NCI-H2196 treated with DMSO at 0.1 percent for 48 hours (cell line): ENCODE results near the gene SSBP2.

ENCODE experiments used
- DNase-seq: peaks from one replicate; lab custom pipeline; 2025; ENCODE audit not compliant: unreplicated experiment; lab: John Stamatoyannopoulos, UW

Gene SSBP2

DNA sequence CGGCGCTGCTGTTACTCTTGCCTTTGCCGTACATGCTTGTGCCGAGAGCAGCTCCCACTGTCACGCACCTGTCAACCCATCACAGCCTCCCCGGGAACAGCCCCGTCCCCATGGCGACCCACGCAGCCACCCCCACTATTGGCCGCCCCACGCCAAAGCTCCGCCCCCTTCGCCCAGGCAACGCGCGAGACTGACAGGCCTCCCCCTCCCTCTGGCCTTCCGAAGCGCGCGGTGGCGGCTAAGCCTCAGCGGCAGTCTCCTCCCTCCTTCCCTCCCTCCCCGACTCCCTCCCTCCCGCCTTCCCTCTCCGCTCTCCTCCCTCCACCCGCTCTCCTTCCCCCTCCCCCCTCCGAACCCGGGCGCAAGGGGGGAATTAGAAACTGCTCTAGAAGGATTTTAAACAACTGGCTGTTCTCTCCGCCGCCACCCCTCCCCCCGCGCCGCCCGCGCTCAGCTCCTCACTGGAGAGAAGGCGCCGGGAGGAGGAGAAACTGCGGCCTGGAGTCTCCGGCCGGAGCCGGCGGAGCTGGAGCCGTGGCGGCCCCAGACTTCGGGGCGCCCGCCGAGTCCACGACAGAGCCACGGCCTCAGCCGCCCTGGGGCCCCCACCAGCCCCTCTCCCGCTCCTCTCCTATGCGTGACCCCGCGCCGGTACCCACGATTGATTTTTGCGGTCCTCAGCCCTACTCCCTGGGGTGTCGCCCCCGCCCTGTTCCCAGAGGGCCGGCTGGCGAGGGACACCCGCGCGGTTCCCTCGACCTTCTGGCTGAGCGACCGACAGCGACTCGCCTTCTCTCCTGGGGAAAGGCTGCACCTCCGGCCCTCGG is at the start of gene SSBP2:
Gene SSBP2, minus strand, starts transcription at position 89 of the 827 bp plus-strand sequence. Its CDS starts 55 bp downstream, at position 34.
- peak; percentile 78 for DNase-seq

DNA sequence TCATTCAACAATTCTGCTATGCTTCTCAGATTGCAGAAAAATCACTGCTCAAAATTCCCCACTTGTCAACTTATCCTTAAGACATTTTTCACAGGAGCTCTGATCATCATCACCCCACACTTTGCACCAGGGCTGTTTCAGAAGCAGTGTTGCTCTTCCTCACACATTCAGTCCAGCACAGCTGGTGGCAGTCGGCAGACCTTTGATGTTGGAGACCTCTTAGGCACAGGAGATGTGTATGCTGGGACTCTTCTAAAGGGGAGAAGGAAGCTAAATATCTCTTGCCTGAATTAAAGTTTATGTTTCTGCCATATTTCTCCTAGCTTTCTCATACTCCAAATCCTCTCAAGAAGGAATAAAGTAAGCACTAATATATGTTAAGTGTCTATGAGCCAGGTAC is 44.8 kb upstream of the SSBP2 start:
- no peak for DNase-seq

DNA sequence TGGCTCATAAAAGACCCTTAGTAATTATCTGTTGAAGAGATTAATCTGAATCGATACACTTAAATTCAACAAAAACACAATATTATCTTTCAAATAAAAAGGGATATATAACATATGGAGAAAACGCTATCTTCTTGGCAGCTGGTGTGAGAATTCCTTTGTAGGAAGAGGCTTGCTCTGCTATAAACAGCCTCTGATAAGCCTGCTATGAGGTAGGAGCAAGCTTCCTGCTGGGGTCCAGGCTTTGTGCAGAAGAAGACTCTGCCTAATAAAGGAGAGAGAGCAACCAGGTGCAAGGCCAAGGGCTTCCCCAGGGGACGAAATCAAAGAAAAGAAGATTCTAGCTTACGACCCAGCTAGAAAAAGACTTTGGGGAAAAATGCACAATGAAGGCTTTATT is 43.3 kb upstream of the SSBP2 start:
- no peak for DNase-seq

- no peak for DNase-seq
Measured at GRCh38 chr5:81790336-81790735, 39.4 kb upstream of the SSBP2 start.

DNA sequence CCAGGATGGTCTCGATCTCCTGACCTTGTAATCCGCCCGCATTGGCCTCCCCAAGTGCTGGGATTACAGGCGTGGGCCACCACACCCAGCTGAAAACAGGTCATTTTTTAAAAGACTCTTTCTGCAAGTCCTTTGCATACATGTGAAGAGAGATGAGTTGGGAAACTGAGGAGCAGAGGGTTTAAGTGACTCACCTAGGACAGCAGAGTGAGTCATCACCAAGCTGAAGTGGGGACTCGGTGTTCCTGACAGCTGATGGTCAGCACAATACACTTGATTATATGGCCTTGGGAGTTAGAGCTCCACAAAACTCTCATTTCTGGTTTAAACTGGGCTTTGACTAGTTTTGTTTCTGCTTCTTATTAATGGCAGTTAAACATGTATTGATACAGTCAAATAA is 38.1 kb upstream of the SSBP2 start:
- DNase-seq: no peak

- no peak for DNase-seq
Measured at GRCh38 chr5:81788329-81788728, 37.4 kb upstream of the SSBP2 start.

GRCh38 chr5:81787474-81788242 is 36.8 kb upstream of the SSBP2 start:
- no peak for DNase-seq

DNA sequence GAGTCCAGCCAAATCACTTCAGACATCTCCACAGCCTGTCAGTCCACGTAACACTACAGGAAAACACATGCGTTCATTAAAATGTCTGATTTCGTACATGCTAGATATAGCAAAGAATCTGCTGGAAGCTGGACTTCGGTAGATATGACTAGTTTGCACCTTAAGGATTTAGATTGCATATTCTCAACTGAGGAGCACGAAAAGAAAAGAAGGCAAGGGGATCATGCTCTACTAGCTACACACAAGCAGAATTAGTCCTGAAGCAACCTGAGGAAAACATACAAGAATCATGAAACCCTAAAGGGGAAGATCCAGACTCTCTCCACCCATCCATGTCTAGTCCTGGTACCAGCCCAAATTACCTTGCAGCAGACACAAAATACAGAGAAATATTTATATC is 36.1 kb upstream of the SSBP2 start:
- DNase-seq: no peak

- no peak for DNase-seq
Measured at GRCh38 chr5:81786496-81786895, 35.6 kb upstream of the SSBP2 start.

DNA sequence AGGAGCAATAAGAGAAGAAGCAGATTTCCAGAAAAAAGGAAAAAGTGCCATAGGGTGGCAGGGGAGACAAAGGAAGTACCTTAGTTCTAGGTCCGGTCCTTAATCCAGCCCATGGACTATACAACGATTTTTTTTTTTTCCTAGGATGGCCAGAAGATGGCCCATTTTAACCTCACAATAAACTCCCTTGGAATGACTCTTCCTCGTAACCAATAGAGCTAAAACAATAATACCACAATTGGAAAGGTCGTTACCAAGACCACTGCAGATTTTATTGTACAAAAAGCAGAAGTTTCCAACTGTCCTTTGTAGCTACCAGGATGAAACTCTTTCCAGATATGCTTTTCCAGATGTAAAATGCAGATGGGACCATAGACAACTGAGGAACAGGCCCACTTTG is 34.4 kb upstream of the SSBP2 start:
- DNase-seq: no peak

DNA sequence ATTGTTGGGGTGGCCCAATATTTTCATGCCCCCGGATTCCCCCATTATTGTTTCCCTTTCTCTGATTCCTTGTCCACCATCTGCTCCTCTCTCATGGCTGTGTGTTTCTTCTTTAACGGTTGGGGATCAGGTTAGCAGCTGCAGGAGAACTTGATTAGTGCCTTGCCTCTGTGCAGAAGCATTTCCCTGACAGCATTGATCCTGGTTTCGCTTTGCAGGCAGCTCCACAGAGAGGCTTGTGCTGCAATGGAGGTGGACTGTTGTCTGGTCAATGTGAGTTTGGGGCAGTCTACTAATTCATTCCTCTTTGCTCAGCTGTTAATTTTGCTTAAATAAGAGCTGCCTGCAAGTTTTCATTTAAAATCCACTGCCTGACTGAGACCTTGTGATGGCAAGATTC is 32.5 kb upstream of the SSBP2 start:
- no peak for DNase-seq

- DNase-seq: no peak
Measured at GRCh38 chr5:81782811-81783210, 31.9 kb upstream of the SSBP2 start.

DNA sequence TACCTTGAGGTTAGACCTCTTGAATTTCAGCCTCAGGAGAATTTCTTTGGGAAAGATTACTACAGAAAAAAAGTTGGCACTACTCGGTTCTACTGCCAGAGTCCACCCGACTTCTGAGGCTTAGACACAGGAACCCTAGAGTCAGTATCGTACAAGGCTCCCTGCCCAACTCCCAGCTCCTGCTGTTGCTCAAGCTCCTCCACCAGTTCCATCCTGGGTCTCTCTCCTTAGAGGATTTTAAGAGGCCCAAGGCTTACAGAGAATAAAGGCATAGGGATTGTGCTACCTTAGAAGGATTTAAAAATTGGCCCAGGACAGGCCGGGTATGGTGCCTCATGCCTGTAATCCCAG is 29.0 kb upstream of the SSBP2 start:
- no peak for DNase-seq

GRCh38 chr5:81779125-81779915 is 28.4 kb upstream of the SSBP2 start:
- no peak for DNase-seq

DNA sequence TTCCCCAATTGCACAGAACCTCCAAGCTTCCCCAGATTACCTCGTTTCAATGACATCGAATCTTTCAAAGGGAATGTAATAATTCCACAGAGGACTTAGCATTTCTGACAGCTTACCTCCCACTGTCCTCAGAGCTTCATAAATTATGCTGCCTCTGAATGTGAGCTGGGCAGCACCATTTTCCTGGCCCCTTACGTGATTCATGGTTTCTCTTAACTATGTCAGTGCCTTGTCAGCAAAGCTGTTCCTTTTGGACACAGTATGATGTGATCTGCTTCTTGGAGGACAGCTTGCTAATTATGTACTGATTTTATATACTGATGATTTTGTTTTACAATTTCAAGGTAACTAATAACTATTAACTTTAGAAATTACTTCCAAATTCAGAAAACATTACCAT is 27.7 kb upstream of the SSBP2 start:
- no peak for DNase-seq

DNA sequence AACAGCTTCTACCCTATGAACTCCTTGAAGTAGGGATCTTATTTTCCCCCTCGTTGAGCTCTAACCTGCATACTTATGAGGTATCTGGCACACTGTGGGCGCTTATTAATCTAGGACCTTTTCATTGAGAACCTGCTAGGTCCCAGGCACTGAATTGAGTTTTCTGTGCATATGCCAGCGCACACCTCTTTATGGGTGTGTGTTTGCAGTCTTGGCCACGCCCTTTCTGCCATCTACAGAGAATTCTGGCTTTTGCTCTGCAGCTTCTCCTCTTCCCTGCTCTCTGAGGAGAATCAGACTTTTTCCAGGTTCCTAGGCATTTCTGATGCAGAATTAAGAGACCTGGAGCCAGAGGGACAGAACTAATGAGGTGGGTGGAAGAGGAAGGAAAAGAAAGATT is 25.4 kb upstream of the SSBP2 start:
- DNase-seq: no peak

- no peak for DNase-seq
Measured at GRCh38 chr5:81774374-81774773, 23.5 kb upstream of the SSBP2 start.

DNA sequence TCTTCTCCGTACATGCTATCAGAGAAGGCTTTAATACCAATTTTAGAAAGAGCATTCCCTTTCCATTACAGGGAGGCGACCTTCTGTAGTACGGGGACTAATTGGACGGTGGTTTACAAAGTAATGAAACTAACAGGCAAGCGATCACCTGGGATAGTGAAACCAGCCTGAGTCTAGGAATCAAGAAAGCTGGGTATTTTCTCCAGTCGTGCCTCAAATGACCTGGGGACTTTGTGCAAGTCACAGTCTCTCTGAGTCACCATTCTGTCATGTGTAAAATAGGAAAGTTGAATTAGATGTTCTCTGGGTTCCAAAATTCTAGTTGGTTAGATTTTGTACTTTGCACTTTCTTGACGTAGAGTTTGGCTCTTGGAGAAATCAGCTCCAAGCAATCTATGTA is 22.7 kb upstream of the SSBP2 start:
- no peak for DNase-seq

DNA sequence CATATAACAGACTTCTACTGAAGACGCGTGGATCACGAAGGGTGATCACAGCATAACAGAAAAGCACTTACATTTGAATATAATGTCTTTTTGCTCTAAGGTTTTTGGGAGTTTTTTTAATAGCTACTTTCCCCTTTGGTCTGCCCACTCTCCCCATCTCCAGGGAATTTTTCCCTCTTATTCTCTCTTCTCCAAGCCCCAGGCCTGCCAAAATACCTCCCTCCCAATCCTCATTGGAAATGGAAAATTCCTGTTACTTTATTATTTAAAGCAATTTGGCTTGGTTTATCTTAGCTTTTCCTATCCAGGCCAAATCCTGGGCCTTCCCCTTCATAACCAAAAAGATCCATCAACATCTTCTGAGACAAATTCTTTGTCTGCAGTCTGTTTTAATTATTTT is 22.3 kb upstream of the SSBP2 start:
- no peak for DNase-seq

DNA sequence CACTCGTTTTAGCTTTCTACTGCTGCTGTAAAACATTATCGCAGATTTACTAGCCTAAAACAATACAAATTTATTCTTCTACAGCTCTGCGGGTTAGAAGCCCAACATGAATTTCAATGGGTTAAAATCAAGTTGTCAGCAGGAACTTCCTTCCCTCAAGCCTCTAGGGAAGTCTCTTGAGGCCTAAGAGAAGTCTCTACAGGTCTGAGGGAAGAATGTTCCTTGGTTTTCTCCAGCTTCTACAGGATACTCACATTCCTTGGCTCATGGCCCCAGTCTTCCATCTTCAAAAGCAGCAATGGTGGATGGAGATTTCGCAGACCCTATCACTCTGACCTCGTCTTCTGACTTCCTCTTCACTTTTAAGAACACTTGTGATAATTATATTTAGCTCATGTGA is 21.6 kb upstream of the SSBP2 start:
- DNase-seq: no peak

DNA sequence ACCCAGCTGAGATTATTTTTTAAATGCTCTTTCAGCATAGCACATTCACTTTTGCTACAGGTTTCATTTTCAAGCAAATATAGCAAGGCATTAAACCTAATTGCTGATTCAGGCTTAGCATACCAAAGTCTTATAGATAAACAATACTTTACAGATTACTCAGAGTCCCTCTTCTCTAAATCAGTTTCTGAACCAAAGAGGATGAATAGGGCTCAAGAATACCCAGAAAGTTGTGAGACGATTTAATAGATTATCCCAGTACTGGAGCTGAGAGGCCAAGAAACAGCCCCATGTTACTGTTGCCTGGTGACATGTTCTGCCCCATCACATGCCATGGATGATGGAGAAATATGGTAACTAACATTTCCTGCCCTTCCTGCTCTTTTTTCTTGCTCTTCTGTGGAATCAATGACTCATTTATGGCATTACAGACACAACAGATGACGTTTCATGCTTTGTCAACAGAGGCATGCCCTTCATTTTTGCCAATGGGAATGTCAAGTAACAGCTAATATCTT is 18.1 kb upstream of the SSBP2 start:
- DNase-seq: no peak

GRCh38 chr5:81767938-81768337 is 17.0 kb upstream of the SSBP2 start:
- DNase-seq: no peak
